ENCODE data around the gene NDUFB3.
A peak's percentile ranks its signal among the peaks of the same experiment; 100 is the strongest.

GRCh38 chr2:201128933-201129505, 57.2 kb downstream of the NDUFB3 start:
- TF ChIP-seq POLR2A (IDR thresholded peaks at IDR 0.05) (peak in 1 of 3 donors; percentile 25), CTCF (IDR thresholded peaks at IDR 0.05) (no peak)

All from body of pancreas (tissue), 4 donors.